Esophagus (tissue), 2 donors: ENCODE results near the gene TESMIN. TPM values are rescaled to one million over a fixed set of nuclear protein-coding genes. Genes with fewer than 3 reads are reported as not detected.
A peak's percentile ranks its signal among the peaks of the same experiment; 100 is the strongest.

ENCODE experiments used
- H3K27ac ChIP-seq, 2 donors: one replicate each; pipeline ENCODE4 v1.5.1; 2013; ENCODE audit warnings: low read depth in 2 of 2, mild to moderate bottlenecking in 2 of 2, inconsistent platforms in 1 of 2, low read length in 1 of 2, moderate library complexity in 1 of 2
- H3K27me3 ChIP-seq, 2 donors: one replicate each; pipeline ENCODE4 v1.6.1; 2013; ENCODE audit warnings: low read length in 2 of 2, control low read depth in 1 of 2, mild to moderate bottlenecking in 1 of 2; ENCODE audit not compliant: insufficient read depth in 2 of 2, control insufficient read depth in 1 of 2
- H3K36me3 ChIP-seq, 2 donors: one replicate each; pipeline ENCODE4 v1.6.1; 2013; ENCODE audit warnings: low read length in 1 of 2; ENCODE audit not compliant: control insufficient read depth in 2 of 2, insufficient read depth in 2 of 2
- H3K4me1 ChIP-seq, 2 donors: one replicate each; pipeline ENCODE4 v1.6.1; 2013; ENCODE audit warnings: low read length in 1 of 2; ENCODE audit not compliant: control insufficient read depth in 2 of 2, insufficient read depth in 2 of 2
- H3K4me3 ChIP-seq, 2 donors: one replicate each; pipeline ENCODE4 v1.5.1; 2013; ENCODE audit warnings: low read length in 2 of 2, mild to moderate bottlenecking in 2 of 2, low read depth in 1 of 2, moderate library complexity in 1 of 2
- H3K9me3 ChIP-seq, 2 donors: one replicate each; pipeline ENCODE4 v1.6.1; 2013; ENCODE audit warnings: mild to moderate bottlenecking in 2 of 2, low read depth in 1 of 2, low read length in 1 of 2, moderate library complexity in 1 of 2; ENCODE audit not compliant: control insufficient read depth in 2 of 2, insufficient read depth in 1 of 2
- WGBS, 2 donors: extraction: QIAGEN DNeasy Blood & Tissue Kit; methylation state at CpG; one replicate each; pipeline ENCODE4 v1.1.7; 2013; 5-methylcytosine and 5-hydroxymethylcytosine counted together
- polyA plus RNA-seq, 2 donors: library from polyadenylated mRNA; stranded (reverse); fragments of 200-250 nt; gene quantifications; one replicate each; pipeline ENCODE4 v1.2.3, GENCODE V29; 2013
- donor health status: healthy with polysubstance abuse.
- donor health status: Bipolar disorder and iron deficiency.

TESMIN gene
- 1 to 10 TPM; 3.0 to 3.7 TPM for polyA plus RNA-seq

GRCh38 chr11:68751331-68751856 lies at the start of gene TESMIN:
TESMIN (minus strand) TSS chr11:68751520; CDS start chr11:68750660, 860 bp downstream.
- no peak within 1 kb of the TSS for H3K27ac ChIP-seq
- no peaks in the 10 kb centered on the region for H3K9me3 ChIP-seq
- H3K27me3 ChIP-seq, result no peaks in the 10 kb centered on the region
- peaks cover 0 to 2% of the 10 kb centered on the region in 2 donors for H3K4me1 ChIP-seq
- 3% methylated on average over 23 to 42 of the region's 42 CpGs for WGBS, 2 donors
- H3K36me3 ChIP-seq, result peaks cover under 1 to 2% of the 10 kb centered on the region in 2 donors
- H3K4me3 ChIP-seq, result peak within 1 kb of the TSS; percentile 53 to 62

GRCh38 chr11:68798221-68798813 lies 47.0 kb upstream of the TESMIN start:
- Histone ChIP-seq H3K36me3 (peaks cover 6 to 26% of the 10 kb centered on the region in 2 donors), H3K27me3 (no peaks in the 10 kb centered on the region), H3K4me3 (no peak overlapping the region), H3K27ac (no peak overlapping the region), H3K9me3 (no peaks in the 10 kb centered on the region), H3K4me1 (no peaks in the 10 kb centered on the region)
- WGBS, 2 donors, result 74 to 76% methylated on average over 23 of the region's 23 CpGs

GRCh38 chr11:68796801-68797200 lies 45.5 kb upstream of the TESMIN start:
- H3K9me3 ChIP-seq, result no peaks in the 10 kb centered on the region
- 82 to 88% methylated on average over 17 to 19 of the region's 19 CpGs for WGBS, 2 donors
- no peaks in the 10 kb centered on the region for H3K27me3 ChIP-seq
- H3K4me1 ChIP-seq, result no peaks in the 10 kb centered on the region
- peaks cover 7 to 28% of the 10 kb centered on the region in 2 donors for H3K36me3 ChIP-seq
- no peak overlapping the region for H3K4me3 ChIP-seq
- no peak overlapping the region for H3K27ac ChIP-seq

- 87 to 90% methylated on average over 18 of the region's 18 CpGs for WGBS, 2 donors
These were observed 41.2 kb upstream of the TESMIN start for GRCh38 chr11:68792400-68792966.

GRCh38 chr11:68784653-68785052 lies 33.3 kb upstream of the TESMIN start:
- H3K27ac ChIP-seq, result no peak overlapping the region
- WGBS, 2 donors, result 94 to 95% methylated on average over 16 of the region's 16 CpGs
- H3K4me3 ChIP-seq, result no peak overlapping the region
- no peaks in the 10 kb centered on the region for H3K4me1 ChIP-seq
- peaks cover 10 to 34% of the 10 kb centered on the region in 2 donors for H3K36me3 ChIP-seq
- no peaks in the 10 kb centered on the region for H3K9me3 ChIP-seq
- no peaks in the 10 kb centered on the region for H3K27me3 ChIP-seq

More at GRCh38 chr11:68792400-68792966, 41.2 kb upstream of the TESMIN start:
- H3K4me1 ChIP-seq, result no peaks in the 10 kb centered on the region
- H3K4me3 ChIP-seq, result no peak overlapping the region
- H3K27me3 ChIP-seq, result no peaks in the 10 kb centered on the region
- H3K27ac ChIP-seq, result no peak overlapping the region
- peaks cover 4 to 13% of the 10 kb centered on the region in 2 donors for H3K36me3 ChIP-seq
- no peaks in the 10 kb centered on the region for H3K9me3 ChIP-seq

- Histone ChIP-seq H3K4me1 (no peaks in the 10 kb centered on the region), H3K36me3 (peaks cover 10 to 34% of the 10 kb centered on the region in 2 donors), H3K4me3 (no peak overlapping the region), H3K27me3 (no peaks in the 10 kb centered on the region), H3K27ac (no peak overlapping the region), H3K9me3 (no peaks in the 10 kb centered on the region)
- 93 to 94% methylated on average over 16 of the region's 16 CpGs for WGBS, 2 donors
These were observed 32.0 kb upstream of the TESMIN start for GRCh38 chr11:68783216-68783821.

- WGBS, 2 donors, result 96 to 97% methylated on average over 26 of the region's 26 CpGs
- Histone ChIP-seq H3K27me3 (no peaks in the 10 kb centered on the region), H3K9me3 (no peaks in the 10 kb centered on the region), H3K4me1 (no peaks in the 10 kb centered on the region), H3K27ac (no peak overlapping the region), H3K4me3 (no peak overlapping the region), H3K36me3 (peaks cover 10 to 35% of the 10 kb centered on the region in 2 donors)
These were observed 31.4 kb upstream of the TESMIN start for GRCh38 chr11:68782711-68783110.

GRCh38 chr11:68780829-68781228 lies 29.5 kb upstream of the TESMIN start:
- Histone ChIP-seq H3K36me3 (peaks cover 10 to 41% of the 10 kb centered on the region in 2 donors), H3K9me3 (no peaks in the 10 kb centered on the region), H3K4me3 (no peak overlapping the region), H3K4me1 (no peaks in the 10 kb centered on the region), H3K27ac (no peak overlapping the region), H3K27me3 (no peaks in the 10 kb centered on the region)
- WGBS, 2 donors, result 62 to 75% methylated on average over 4 of the region's 4 CpGs

GRCh38 chr11:68778205-68778604 lies 26.9 kb upstream of the TESMIN start:
- whole genome bisulfite sequencing, 2 donors, result 76% methylated on average over 7 of the region's 7 CpGs

More at GRCh38 chr11:68778205-68778604, 26.9 kb upstream of the TESMIN start:
- Histone ChIP-seq H3K36me3 (peaks cover 14 to 38% of the 10 kb centered on the region in 2 donors), H3K27ac (no peak overlapping the region), H3K4me1 (no peaks in the 10 kb centered on the region), H3K4me3 (no peak overlapping the region), H3K27me3 (no peaks in the 10 kb centered on the region), H3K9me3 (no peaks in the 10 kb centered on the region)
